Esophagus mucosa (tissue), 1 donor: ENCODE results near the gene SULT1B1. TPM values are rescaled to one million over a fixed set of nuclear protein-coding genes. Genes with fewer than 3 reads are reported as not detected.

Experiments
- ATAC-seq: fragments of 200-7000 bp; cut with Tn5 transposase; one replicate; pipeline ENCODE4 v1.9.1; 2020
- total RNA-seq: library from RNA; stranded (reverse); gene quantifications from one replicate; pipeline ENCODE4 v1.2.4, GENCODE V29; 2023
- donor health status: DM: yes; HTN: yes; CAD: no.

SULT1B1 gene
- total RNA-seq, 1 donor from 2014 or later, result 1.3 TPM

DNA sequence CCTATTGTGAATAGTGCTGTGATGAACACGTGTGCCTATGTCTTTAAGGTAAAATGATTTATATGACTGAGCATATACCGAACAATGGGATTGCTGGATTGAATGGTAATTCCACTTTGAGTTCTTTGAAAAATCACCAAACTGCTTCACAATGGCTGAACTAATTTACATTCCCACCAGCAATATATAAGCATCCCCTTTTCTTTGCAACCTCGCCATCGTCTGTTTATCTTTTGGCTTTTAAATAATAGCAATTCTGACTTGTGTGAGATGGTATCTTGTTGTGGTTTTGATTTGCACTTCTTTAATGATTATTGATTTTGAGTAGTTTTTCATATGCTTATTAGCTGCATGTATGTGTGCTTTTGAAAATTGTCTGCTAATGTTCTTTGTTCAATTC, 75.6 kb downstream of the SULT1B1 start:
- ATAC-seq, result no peak

Other genes starting within 250 kb of the SULT1B1 start
- not detected for gene UGT2A2, start 121.0 kb downstream of the SULT1B1 start, total RNA-seq
- not detected for gene UGT2A1, start 107.4 kb downstream of the SULT1B1 start, total RNA-seq
- gene SULT1E1, start 99.5 kb upstream of the SULT1B1 start, total RNA-seq, result 0.52 TPM
- gene CSN1S1, start 170.4 kb upstream of the SULT1B1 start, total RNA-seq, result not detected
- not detected for gene CSN2, start 205.1 kb upstream of the SULT1B1 start, total RNA-seq
- not detected for gene STATH, start 235.3 kb upstream of the SULT1B1 start, total RNA-seq